Neural crest cell (in vitro differentiated cells): ENCODE data around the gene FSTL4. TPM values are rescaled to one million over a fixed set of nuclear protein-coding genes. Genes with fewer than 3 reads are reported as not detected.

ENCODE experiments used
- DNase-seq: peaks from one replicate; pipeline ENCODE4 v3.0.0; 2021; ENCODE audit warnings: low read depth, mixed read lengths, low spot score
- H3K27ac Mint-ChIP-seq: one replicate; pipeline ENCODE4 v1.8.0; 2021; ENCODE audit warnings: mild to moderate bottlenecking, mixed read lengths; ENCODE audit not compliant: unreplicated experiment
- H3K27me3 Mint-ChIP-seq: 2 replicates; pipeline ENCODE4 v1.8.0; 2021; ENCODE audit warnings: low read depth, mild to moderate bottlenecking, mixed read lengths
- H3K36me3 Mint-ChIP-seq: 2 replicates; pipeline ENCODE4 v1.8.0; 2021; ENCODE audit warnings: low read depth, mild to moderate bottlenecking, mixed read lengths
- H3K4me1 Mint-ChIP-seq: 2 replicates; pipeline ENCODE4 v1.8.0; 2021; ENCODE audit warnings: mixed read lengths
- H3K4me3 Mint-ChIP-seq: one replicate; pipeline ENCODE4 v1.8.0; 2021; ENCODE audit warnings: mild to moderate bottlenecking, mixed read lengths
- H3K9me3 Mint-ChIP-seq: 2 replicates; pipeline ENCODE4 v1.8.0; 2021; ENCODE audit warnings: mixed read lengths
- CTCF ChIP-seq: fragments of 200-600 bp; sonication (generic); conservative IDR thresholded peaks from 2 replicates; pipeline ENCODE4 v1.5.0; 2021; ENCODE audit warnings: antibody characterized with exemption, mild to moderate bottlenecking
- total RNA-seq: library from RNA; stranded (reverse); gene quantifications from 2 replicates; pipeline ENCODE4 v1.2.1, GENCODE V29; 2021

The FSTL4 gene
- total RNA-seq, 1 donor from 2014 or later: 2.0 TPM

- H3K27me3 Mint-ChIP-seq: no peaks in the 10 kb centered on the region
- DNase-seq: no peak
- H3K9me3 Mint-ChIP-seq: no peaks in the 10 kb centered on the region
- TF ChIP-seq CTCF: no peak
- H3K4me3 Mint-ChIP-seq: no peak overlapping the region
- peaks cover 27% of the 10 kb centered on the region for H3K4me1 Mint-ChIP-seq
- H3K27ac Mint-ChIP-seq: peak overlapping the region; percentile 79
- H3K36me3 Mint-ChIP-seq: no peaks in the 10 kb centered on the region
Measured at GRCh38 chr5:133338504-133339355, 273.6 kb downstream of the FSTL4 start.

GRCh38 chr5:133337795-133338445 lies 274.4 kb downstream of the FSTL4 start:
- no peaks in the 10 kb centered on the region for H3K9me3 Mint-ChIP-seq
- no peak for TF ChIP-seq CTCF
- peaks cover 27% of the 10 kb centered on the region for H3K4me1 Mint-ChIP-seq
- H3K27me3 Mint-ChIP-seq: no peaks in the 10 kb centered on the region
- no peaks in the 10 kb centered on the region for H3K36me3 Mint-ChIP-seq
- DNase-seq: no peak
- no peak overlapping the region for H3K4me3 Mint-ChIP-seq
- peak overlapping the region; percentile 67 for H3K27ac Mint-ChIP-seq

- Mint-ChIP-seq H3K4me1 (peaks cover 22% of the 10 kb centered on the region), H3K27ac (no peak overlapping the region), H3K27me3 (no peaks in the 10 kb centered on the region), H3K4me3 (no peak overlapping the region), H3K9me3 (no peaks in the 10 kb centered on the region), H3K36me3 (no peaks in the 10 kb centered on the region)
- TF ChIP-seq CTCF: no peak
- no peak for DNase-seq
Measured at GRCh38 chr5:133336969-133337410, 275.4 kb downstream of the FSTL4 start.

- no peak overlapping the region for H3K4me3 Mint-ChIP-seq
- H3K4me1 Mint-ChIP-seq: peaks cover 16% of the 10 kb centered on the region
- H3K27ac Mint-ChIP-seq: peak overlapping the region; percentile 19
- no peaks in the 10 kb centered on the region for H3K9me3 Mint-ChIP-seq
- no peaks in the 10 kb centered on the region for H3K36me3 Mint-ChIP-seq
- DNase-seq: no peak
- TF ChIP-seq CTCF: no peak
- H3K27me3 Mint-ChIP-seq: no peaks in the 10 kb centered on the region
Measured at GRCh38 chr5:133336121-133336968, 276.0 kb downstream of the FSTL4 start.
